H1 (cell line): ENCODE measurements around the gene DDN. TPM values are rescaled to one million over a fixed set of nuclear protein-coding genes. Genes with fewer than 3 reads are reported as not detected.

ENCODE experiments used
- BRCA1 ChIP-seq: IDR thresholded peaks from 2 replicates; pipeline ENCODE4 v1.6.1; 2012; ENCODE audit warnings: low read depth, low read length, improper control_type of control experiment
- E2F6 ChIP-seq: IDR thresholded peaks from 2 replicates; pipeline ENCODE4 v1.6.1; 2012; ENCODE audit warnings: inconsistent platforms
- FOSL1 ChIP-seq: IDR thresholded peaks from 2 replicates; pipeline ENCODE4 v1.6.1; 2011; ENCODE audit warnings: mild to moderate bottlenecking, low read depth, low read length, moderate library complexity; ENCODE audit not compliant: insufficient read depth
- KDM1A ChIP-seq: fragments of 200-600, 300-600 bp; sonication (generic); IDR thresholded peaks from 2 replicates; pipeline ENCODE4 v1.7.1; 2016; ENCODE audit warnings: mild to moderate bottlenecking, low read length, borderline replicate concordance
- POLR2A ChIP-seq, 2 experiments: IDR thresholded peaks; 1 replicate in 1 of 2; 2 replicates in 1 of 2; pipeline ENCODE4 v1.6.1; 2011; ENCODE audit warnings: low read depth in 2 of 2, low read length in 2 of 2, mild to moderate bottlenecking in 2 of 2; ENCODE audit errors: control extremely low read depth in 1 of 2
- SAP30 ChIP-seq: fragments of 300-600 bp; sonication (generic); IDR thresholded peaks from 2 replicates; pipeline ENCODE4 v1.7.1; 2012; ENCODE audit warnings: low read length, moderate library complexity, mild to moderate bottlenecking, inconsistent platforms; ENCODE audit not compliant: insufficient read depth, insufficient replicate concordance
- SRF ChIP-seq: IDR thresholded peaks from 2 replicates; pipeline ENCODE4 v1.6.1; 2011; ENCODE audit warnings: mild to moderate bottlenecking, low read depth, low read length, moderate library complexity
- TAF1 ChIP-seq: IDR thresholded peaks from 2 replicates; pipeline ENCODE4 v1.6.1; 2011; ENCODE audit warnings: mild to moderate bottlenecking, low read depth, low read length
- TAF7 ChIP-seq: optimal IDR thresholded peaks from 2 replicates; pipeline ENCODE3; 2011; ENCODE audit warnings: low read depth, mild to moderate bottlenecking, inconsistent platforms, low read length, moderate library complexity, borderline replicate concordance
- polyA plus RNA-seq, 7 experiments: library from polyadenylated mRNA; depleted of rRNA in 3 of 7; stranded (reverse) in 5 of 7; unstranded in 2 of 7; fragments of >200 nt in 5 of 7; fragments of 200-250 nt in 2 of 7; gene quantifications; 1 replicate in 5 of 7; 2 replicates in 1 of 7; 4 replicates in 1 of 7; pipeline versions ENCODE4 v1.2.1 to v1.2.3, GENCODE V29; 2011 to 2013; ENCODE audit warnings: missing spikeins in 2 of 7, mixed read lengths in 2 of 7
- total RNA-seq: library from RNA; stranded (reverse); fragmentation: NEBNext Ultra II Directional; extraction: Animal tissue kit (Norgen Biotek cat#: 25700); gene quantifications from 2 replicates; pipeline ENCODE4 v1.2.1, GENCODE V29; 2021
- TF ChIP-seq, protein P1 (sequence below): fragments of 300-600 bp; sonication (generic); IDR thresholded peaks from 2 replicates; pipeline ENCODE4 v1.7.1; 2012; ENCODE audit warnings: low read length, moderate library complexity, mild to moderate bottlenecking, inconsistent platforms; ENCODE audit not compliant: insufficient replicate concordance

DDN gene
- total and polyA plus RNA-seq, 2 of the 8 experiments (the other 6 are each of a cell fraction or from before 2014, with no cell fraction given) = 0.14 to 0.30 TPM

DNA sequence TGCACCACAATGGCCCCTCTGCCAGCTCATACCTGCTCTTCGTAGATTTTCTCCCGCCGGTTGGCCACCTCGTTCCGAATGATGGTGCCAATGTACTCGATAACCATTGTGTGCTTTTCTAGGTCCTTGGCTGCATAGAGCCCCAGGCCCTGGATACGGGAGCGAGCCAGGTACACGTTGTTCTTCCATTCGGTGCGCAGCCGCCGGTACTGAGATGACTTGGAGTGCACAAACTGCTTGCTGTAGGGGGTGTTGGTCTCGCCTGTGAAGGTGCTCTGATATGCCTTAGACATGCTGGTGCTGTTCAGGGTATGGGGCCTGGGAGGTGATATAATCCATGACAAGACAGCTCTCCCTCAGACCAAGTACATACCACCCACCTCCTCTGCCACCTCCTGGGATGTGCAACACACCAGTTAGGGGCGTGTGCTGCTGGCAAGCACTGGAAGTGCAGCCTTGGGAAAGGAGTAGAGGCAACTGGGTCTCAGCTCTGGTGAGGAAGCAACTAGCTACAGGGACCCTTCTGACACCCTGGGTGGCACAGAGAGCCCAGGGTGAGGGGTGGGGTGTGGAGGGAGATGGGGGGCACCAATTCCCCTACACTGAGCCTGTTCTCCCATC is 23.5 kb upstream of the DDN start (continued):
- TF ChIP-seq, protein P1, sequence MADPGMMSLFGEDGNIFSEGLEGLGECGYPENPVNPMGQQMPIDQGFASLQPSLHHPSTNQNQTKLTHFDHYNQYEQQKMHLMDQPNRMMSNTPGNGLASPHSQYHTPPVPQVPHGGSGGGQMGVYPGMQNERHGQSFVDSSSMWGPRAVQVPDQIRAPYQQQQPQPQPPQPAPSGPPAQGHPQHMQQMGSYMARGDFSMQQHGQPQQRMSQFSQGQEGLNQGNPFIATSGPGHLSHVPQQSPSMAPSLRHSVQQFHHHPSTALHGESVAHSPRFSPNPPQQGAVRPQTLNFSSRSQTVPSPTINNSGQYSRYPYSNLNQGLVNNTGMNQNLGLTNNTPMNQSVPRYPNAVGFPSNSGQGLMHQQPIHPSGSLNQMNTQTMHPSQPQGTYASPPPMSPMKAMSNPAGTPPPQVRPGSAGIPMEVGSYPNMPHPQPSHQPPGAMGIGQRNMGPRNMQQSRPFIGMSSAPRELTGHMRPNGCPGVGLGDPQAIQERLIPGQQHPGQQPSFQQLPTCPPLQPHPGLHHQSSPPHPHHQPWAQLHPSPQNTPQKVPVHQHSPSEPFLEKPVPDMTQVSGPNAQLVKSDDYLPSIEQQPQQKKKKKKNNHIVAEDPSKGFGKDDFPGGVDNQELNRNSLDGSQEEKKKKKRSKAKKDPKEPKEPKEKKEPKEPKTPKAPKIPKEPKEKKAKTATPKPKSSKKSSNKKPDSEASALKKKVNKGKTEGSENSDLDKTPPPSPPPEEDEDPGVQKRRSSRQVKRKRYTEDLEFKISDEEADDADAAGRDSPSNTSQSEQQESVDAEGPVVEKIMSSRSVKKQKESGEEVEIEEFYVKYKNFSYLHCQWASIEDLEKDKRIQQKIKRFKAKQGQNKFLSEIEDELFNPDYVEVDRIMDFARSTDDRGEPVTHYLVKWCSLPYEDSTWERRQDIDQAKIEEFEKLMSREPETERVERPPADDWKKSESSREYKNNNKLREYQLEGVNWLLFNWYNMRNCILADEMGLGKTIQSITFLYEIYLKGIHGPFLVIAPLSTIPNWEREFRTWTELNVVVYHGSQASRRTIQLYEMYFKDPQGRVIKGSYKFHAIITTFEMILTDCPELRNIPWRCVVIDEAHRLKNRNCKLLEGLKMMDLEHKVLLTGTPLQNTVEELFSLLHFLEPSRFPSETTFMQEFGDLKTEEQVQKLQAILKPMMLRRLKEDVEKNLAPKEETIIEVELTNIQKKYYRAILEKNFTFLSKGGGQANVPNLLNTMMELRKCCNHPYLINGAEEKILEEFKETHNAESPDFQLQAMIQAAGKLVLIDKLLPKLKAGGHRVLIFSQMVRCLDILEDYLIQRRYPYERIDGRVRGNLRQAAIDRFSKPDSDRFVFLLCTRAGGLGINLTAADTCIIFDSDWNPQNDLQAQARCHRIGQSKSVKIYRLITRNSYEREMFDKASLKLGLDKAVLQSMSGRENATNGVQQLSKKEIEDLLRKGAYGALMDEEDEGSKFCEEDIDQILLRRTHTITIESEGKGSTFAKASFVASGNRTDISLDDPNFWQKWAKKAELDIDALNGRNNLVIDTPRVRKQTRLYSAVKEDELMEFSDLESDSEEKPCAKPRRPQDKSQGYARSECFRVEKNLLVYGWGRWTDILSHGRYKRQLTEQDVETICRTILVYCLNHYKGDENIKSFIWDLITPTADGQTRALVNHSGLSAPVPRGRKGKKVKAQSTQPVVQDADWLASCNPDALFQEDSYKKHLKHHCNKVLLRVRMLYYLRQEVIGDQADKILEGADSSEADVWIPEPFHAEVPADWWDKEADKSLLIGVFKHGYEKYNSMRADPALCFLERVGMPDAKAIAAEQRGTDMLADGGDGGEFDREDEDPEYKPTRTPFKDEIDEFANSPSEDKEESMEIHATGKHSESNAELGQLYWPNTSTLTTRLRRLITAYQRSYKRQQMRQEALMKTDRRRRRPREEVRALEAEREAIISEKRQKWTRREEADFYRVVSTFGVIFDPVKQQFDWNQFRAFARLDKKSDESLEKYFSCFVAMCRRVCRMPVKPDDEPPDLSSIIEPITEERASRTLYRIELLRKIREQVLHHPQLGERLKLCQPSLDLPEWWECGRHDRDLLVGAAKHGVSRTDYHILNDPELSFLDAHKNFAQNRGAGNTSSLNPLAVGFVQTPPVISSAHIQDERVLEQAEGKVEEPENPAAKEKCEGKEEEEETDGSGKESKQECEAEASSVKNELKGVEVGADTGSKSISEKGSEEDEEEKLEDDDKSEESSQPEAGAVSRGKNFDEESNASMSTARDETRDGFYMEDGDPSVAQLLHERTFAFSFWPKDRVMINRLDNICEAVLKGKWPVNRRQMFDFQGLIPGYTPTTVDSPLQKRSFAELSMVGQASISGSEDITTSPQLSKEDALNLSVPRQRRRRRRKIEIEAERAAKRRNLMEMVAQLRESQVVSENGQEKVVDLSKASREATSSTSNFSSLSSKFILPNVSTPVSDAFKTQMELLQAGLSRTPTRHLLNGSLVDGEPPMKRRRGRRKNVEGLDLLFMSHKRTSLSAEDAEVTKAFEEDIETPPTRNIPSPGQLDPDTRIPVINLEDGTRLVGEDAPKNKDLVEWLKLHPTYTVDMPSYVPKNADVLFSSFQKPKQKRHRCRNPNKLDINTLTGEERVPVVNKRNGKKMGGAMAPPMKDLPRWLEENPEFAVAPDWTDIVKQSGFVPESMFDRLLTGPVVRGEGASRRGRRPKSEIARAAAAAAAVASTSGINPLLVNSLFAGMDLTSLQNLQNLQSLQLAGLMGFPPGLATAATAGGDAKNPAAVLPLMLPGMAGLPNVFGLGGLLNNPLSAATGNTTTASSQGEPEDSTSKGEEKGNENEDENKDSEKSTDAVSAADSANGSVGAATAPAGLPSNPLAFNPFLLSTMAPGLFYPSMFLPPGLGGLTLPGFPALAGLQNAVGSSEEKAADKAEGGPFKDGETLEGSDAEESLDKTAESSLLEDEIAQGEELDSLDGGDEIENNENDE = no peak
- TF ChIP-seq POLR2A (IDR thresholded peaks at IDR 0.05; ENCODE audit: control extremely low read depth in 1 of 2, low read depth in 2 of 2, low read length in 2 of 2) (no peak), SAP30 (no peak), KDM1A (no peak), TAF1 (no peak), TAF7 (no peak), FOSL1 (no peak), E2F6 (no peak), SRF (no peak), BRCA1 (no peak)
